SK-N-MC (cell line): ENCODE results near the gene GATA2.

Experiments used
- DNase-seq: peaks from one replicate; pipeline ENCODE4 v3.0.0-alpha.2; 2011; ENCODE audit warnings: low read depth, low spot score
- H3K27ac ChIP-seq: fragments of 200-600 bp; sonication (generic); 2 replicates; pipeline ENCODE4 v1.5.1; 2016; ENCODE audit warnings: mixed run types
- H3K36me3 ChIP-seq: fragments of 200-600 bp; sonication (generic); 2 replicates; pipeline ENCODE4 v1.6.1; 2017; ENCODE audit warnings: antibody characterized with exemption, low read length, mixed read lengths; ENCODE audit not compliant: insufficient read depth
- H3K4me3 ChIP-seq: fragments of 200-600 bp; sonication (generic); 2 replicates; pipeline ENCODE4 v1.5.1; 2016
- H3K9ac ChIP-seq: fragments of 200-600 bp; sonication (generic); 2 replicates; pipeline ENCODE4 v1.8.0; 2017; ENCODE audit warnings: mixed run types, mixed read lengths; ENCODE audit not compliant: insufficient read length
- H3K9me3 ChIP-seq: fragments of 200-600 bp; sonication (generic); 2 replicates; pipeline ENCODE4 v1.6.1; 2017; ENCODE audit warnings: low read depth, mild to moderate bottlenecking, antibody characterized with exemption, low read length, moderate library complexity, mixed read lengths
- EZH2 ChIP-seq: fragments of 200-600 bp; sonication (generic); IDR thresholded peaks from one replicate; pipeline ENCODE4 v1.6.1; 2017; ENCODE audit warnings: antibody characterized with exemption
- FOXP2 ChIP-seq: optimal IDR thresholded peaks from 2 replicates; pipeline ENCODE3; 2011; ENCODE audit warnings: mild to moderate bottlenecking, moderate library complexity; ENCODE audit not compliant: insufficient read depth; ENCODE audit errors: extremely low read length, control extremely low read depth
- POLR2AphosphoS5 ChIP-seq: IDR thresholded peaks from 2 replicates; pipeline ENCODE4 v1.6.1; 2012; ENCODE audit warnings: mild to moderate bottlenecking, low read depth, low read length, borderline replicate concordance

GATA2 gene

DNA sequence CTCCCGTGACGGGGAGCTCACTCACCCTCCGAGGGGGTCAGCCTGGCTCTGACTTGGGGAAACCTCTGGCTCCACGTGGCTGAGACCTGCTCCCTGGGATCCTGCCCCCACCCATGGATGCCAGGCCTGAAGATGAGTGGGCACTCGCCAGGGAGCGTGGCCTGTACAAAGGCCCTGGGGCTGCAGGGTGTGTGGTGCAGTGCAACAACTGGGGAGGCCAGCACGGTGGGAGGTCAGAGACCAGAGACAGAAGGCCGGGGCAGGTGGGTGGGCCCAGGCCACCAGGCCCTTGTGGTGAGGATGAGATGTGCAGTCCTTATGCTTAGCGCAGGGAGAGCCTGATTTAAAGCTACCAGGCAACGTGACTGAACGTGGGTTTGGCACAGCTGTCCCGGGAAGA lies 31.3 kb downstream of the GATA2 start:
- Histone ChIP-seq H3K36me3 (no peaks in the 10 kb centered on the region), H3K4me3 (no peak overlapping the region), H3K9me3 (no peaks in the 10 kb centered on the region), H3K27ac (no peak overlapping the region), H3K9ac (no peak overlapping the region)
- DNase-seq, result no peak
- TF ChIP-seq FOXP2, result no peak
- no peak for TF ChIP-seq EZH2
- no peak for TF ChIP-seq POLR2AphosphoS5

DNA sequence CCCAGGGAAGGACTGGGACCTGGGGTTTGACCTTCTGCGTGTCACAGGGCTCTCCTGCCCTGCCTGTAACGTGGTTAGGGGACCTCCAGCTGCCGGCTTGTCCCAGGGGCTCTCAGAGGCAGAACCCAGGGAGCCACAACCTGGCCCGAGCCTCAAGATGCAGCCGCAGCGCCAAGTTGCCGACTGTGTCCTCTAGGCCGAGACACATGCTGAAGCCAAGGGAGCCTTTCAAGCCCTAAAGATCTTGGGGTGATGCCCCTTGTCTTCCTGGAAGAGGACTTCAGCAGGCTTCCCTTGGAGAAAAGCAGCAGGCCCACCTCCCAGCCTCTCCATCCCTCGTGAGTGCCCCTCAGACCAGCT lies 33.6 kb downstream of the GATA2 start:
- no peaks in the 10 kb centered on the region for H3K36me3 ChIP-seq
- no peak overlapping the region for H3K4me3 ChIP-seq
- no peaks in the 10 kb centered on the region for H3K9me3 ChIP-seq
- H3K27ac ChIP-seq, result no peak overlapping the region
- DNase-seq, result no peak
- no peak overlapping the region for H3K9ac ChIP-seq
- TF ChIP-seq POLR2AphosphoS5, result no peak
- no peak for TF ChIP-seq FOXP2
- TF ChIP-seq EZH2, result no peak

DNA sequence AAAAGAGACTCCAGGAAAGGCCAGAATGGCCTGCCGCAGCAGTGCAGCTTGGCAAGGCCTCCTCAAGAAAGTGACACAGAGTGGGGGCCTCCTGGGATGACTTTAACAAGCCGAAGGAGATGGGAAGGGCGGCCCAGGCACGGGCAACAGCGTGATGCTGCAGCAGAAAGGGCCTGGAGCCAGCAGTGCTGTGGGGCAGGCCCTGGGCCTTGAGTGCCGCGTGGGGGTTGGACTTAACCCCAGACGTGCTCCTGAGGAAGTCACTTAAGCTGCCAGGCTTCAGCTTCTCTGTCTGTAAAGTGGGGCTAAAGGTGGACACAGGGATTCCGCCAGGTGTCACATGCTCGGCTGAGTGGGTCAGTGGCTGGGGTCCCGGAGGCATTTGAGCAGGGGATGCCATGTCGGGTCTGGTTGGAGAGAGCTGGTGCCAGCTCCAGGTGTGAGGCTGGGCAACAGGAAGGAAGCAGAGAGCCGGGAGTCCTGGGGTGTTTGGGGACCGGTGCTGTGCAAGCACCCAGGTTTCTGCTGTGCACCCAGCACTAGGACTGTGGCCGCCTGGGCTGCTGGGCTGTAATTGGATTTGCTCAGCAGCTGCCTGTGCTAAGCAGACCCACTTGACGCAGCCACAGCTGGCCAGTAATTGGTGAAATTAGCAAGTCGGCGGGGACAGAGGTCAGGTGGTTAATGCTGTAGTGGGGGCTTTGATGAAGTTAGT lies 34.1 kb downstream of the GATA2 start:
- no peak overlapping the region for H3K9ac ChIP-seq
- no peak overlapping the region for H3K27ac ChIP-seq
- no peaks in the 10 kb centered on the region for H3K36me3 ChIP-seq
- H3K9me3 ChIP-seq, result no peaks in the 10 kb centered on the region
- H3K4me3 ChIP-seq, result no peak overlapping the region
- TF ChIP-seq EZH2, result no peak
- TF ChIP-seq FOXP2, result no peak
- TF ChIP-seq POLR2AphosphoS5, result no peak
- no peak for DNase-seq

DNA sequence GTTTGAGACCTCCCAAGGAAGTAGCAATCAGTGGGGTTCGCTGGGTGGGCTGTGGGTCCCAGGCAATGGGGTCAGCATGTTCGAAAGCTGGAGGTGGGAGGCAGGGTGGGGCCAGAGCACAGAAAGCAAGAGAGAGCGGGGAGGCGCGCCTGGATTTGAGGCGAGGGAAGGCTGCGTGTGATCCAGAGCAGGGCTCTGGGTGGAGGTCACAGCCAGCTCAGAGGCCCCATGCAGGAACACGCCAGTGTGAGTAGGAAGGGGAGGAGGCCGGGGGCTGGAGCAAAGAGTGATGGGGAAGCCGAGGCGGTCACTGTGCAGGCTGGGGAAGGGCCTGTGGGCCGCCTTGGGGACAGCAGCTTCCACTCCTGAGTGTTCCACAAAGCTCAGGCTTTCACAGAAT lies 35.1 kb downstream of the GATA2 start:
- no peak overlapping the region for H3K4me3 ChIP-seq
- no peak for TF ChIP-seq POLR2AphosphoS5
- TF ChIP-seq FOXP2, result no peak
- no peak for TF ChIP-seq EZH2
- no peaks in the 10 kb centered on the region for H3K9me3 ChIP-seq
- no peak overlapping the region for H3K9ac ChIP-seq
- no peak overlapping the region for H3K27ac ChIP-seq
- no peaks in the 10 kb centered on the region for H3K36me3 ChIP-seq
- no peak for DNase-seq

DNA sequence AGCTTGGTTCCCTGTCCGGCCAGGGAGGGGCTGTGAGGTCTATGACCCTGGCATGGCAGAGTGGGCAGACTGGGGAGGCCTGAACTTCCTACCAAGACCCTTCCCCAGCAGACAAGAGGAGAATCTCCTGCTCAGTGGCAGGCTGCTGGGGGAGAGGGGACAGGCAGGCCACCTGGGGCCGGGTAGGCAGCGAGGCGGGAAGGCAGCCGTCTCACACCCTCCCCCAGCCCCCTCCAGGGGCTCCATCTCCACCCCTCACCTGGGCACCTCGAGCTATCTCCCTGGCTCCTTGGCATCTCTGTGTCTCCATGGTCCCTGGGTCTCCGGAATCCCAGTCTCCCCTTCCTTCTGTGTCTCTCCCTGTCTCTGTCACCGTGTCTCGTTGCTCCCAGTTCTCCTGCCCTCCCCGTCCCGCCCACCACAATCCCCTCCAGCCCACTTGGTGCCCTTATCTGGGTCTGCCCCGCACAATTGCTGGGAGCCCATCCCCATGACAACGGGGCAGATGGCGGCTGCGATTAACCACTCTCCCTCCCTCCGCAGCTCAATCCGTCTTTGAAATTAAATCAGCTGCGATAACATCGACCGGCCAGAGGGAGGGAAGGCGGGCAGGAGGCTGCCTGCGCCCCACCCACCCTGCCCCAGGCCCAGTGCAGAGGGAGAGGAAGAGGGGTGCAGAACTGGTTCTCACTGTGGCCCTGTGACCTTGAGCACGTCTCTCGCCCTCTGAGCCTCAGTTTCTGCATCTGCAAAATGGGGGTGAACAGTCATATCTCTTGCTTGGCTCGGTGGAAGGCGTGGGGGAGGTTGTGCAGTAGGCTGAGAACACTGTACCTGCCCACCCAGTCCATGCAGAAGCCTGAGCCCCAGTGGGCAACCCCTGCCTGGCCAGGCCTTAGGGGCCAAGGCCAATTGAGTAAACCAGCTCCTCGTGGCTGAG lies 36.0 kb downstream of the GATA2 start:
- H3K9ac ChIP-seq, result no peak overlapping the region
- TF ChIP-seq EZH2 (no peak), FOXP2 (no peak)
- H3K27ac ChIP-seq, result no peak overlapping the region
- H3K4me3 ChIP-seq, result no peak overlapping the region
- no peaks in the 10 kb centered on the region for H3K36me3 ChIP-seq
- H3K9me3 ChIP-seq, result no peaks in the 10 kb centered on the region
- DNase-seq, result no peak

DNA sequence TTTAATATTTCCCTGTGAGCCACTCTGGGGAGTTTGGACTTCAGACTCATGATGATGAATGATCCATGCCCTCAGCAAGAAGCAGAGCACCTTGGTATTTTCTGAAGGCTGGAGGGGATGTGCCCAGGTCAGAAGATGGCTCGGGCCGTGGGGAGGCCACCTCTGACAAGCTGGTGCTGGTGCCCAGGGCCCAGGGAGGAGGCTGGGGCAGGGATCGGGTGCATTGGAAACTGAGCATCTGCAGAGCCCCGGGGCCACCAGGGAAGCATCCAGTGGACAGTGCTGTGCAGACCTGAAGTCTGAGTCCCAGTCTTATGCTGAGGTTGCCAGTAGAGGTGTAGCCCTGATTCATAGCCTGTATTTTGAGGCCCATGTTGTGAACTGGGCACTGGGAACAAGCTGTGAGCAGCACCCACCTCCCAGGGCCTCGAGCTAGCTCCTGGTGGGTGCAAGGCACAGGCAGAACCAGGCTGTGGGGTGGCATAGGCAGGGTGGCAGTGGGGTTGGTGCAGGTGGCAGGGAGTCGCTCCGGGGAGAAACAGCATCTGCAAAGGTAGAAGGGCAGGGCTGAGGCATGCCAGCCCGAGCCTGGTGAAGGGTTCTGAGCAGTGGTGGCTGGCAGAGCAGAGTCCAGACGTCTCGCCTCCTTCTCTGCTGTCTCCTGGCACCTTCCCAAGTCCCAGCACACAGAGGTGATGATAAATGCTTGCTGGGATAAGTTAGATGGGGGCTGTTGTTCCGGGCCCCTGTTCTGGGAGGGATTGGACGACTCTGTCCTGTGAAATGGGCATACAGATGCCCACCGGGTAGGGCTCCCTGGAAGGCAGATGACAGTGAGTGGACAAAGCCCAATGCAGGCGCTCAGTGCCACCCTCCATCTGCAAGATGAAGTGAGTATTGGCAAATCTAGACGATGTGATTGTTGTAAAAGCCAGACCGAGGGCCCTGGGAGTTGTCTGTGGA lies 36.9 kb downstream of the GATA2 start:
- DNase-seq, result no peak
- Histone ChIP-seq H3K27ac (no peak overlapping the region), H3K4me3 (no peak overlapping the region), H3K9ac (no peak overlapping the region), H3K9me3 (no peaks in the 10 kb centered on the region), H3K36me3 (no peaks in the 10 kb centered on the region)
- TF ChIP-seq EZH2 (no peak), FOXP2 (no peak), POLR2AphosphoS5 (no peak)

DNA sequence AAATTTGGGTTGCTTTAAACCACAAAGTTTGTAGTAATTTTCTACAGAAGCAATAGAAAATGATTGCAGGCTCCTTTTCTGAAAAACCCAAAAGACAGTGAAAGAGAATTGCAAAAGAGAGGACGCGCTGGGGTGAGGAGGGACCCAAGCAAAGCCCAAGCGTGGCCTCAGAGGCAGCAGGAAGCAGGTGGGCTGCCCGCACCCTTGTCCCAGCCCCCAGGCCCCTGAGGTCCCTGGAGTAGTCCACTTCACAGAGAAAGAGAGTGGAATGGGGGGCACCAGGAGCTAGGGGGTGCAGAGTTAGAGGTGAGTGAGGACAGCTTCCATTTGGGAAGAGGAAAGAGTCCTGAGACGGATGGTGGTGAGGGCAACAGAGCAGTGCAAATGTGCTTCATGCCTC lies 37.9 kb downstream of the GATA2 start:
- Histone ChIP-seq H3K27ac (no peak overlapping the region), H3K36me3 (no peaks in the 10 kb centered on the region), H3K9me3 (no peaks in the 10 kb centered on the region), H3K9ac (no peak overlapping the region), H3K4me3 (no peak overlapping the region)
- no peak for TF ChIP-seq FOXP2
- TF ChIP-seq POLR2AphosphoS5, result no peak
- no peak for TF ChIP-seq EZH2
- DNase-seq, result no peak

DNA sequence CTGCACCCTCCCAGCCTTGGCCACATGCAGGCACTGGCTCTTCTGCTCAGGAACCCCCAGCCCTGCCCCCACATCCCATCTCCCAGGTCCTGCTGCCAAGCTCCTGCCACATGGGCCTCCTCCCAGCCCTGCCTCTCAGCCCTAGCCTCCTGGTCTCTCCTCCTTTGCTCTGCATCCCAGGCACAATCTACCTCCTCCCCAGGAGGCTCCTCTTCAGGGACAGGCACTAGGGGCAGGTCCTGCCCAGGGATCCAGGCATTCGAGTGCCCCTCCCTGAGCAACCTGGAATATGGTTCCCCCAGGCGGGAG lies 38.7 kb downstream of the GATA2 start:
- Histone ChIP-seq H3K27ac (no peak overlapping the region), H3K4me3 (no peak overlapping the region), H3K9me3 (no peaks in the 10 kb centered on the region), H3K36me3 (no peaks in the 10 kb centered on the region), H3K9ac (no peak overlapping the region)
- DNase-seq, result no peak
- TF ChIP-seq POLR2AphosphoS5, result no peak
- no peak for TF ChIP-seq FOXP2
- no peak for TF ChIP-seq EZH2
